HG02588 (cell line): Measurements from ENCODE around the gene FGD5.
"Not testable (repeated sequence)": the region's sequence is repeated elsewhere in the genome, so short reads cannot be mapped to it uniquely, and the experiment has no call there.

ENCODE experiments used
- ATAC-seq: cut with Tn5 transposase; IDR thresholded peaks from one replicate; pipeline ENCODE4 v1.9.1; 2021; ENCODE audit warnings: mild to moderate bottlenecking, moderate library complexity; ENCODE audit not compliant: unreplicated experiment

Gene FGD5

DNA sequence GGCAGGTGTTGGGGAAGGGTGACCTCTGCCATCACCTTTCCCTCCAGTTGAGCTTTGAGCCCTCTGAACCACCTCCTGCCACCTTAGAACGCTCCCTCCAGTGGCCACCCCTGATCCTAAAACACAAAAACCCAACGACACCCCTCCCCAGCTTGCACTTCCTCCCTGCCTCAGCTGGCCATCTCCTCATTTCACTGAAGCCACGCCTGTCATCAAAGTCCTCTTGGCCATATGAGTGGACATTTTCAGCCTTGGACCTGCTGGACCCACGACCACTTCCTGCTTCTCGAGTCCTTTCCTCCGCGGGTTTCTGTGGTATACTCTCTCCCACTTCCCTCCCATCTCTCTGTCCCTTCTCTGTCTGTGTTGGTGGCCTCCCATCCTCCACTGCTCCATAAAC is 80.2 kb downstream of the FGD5 start:
- no peak for ATAC-seq

DNA sequence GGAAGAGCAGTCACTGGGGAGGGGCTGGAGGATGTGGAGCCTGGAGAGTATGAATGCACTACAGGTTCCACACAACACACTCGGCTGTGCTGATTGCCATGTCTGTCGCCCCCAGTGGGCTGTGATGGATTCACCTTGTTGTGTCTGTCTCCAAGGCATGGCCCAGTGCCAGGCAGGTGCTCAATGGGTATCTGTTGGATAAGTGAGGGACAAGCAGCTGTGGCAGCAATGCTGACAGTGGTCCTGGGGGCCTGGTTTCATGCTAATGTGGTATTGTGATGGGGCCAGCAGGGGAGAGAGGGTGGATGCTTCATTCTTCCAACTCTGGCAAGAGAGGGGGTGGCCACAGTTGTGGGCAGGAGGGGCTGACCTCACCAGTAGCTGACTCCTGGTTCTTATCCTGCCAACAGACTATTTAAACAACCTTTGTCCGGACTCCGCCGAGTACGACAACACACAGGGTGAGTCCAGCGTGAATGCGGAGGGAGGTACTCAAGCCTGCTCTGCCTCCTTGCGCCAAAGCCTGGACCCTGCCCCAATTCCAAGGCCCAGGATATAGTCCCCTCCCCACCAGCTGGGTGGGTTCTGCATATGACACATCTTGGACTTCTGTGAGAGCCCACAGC is 81.3 kb downstream of the FGD5 start:
- ATAC-seq = no peak

DNA sequence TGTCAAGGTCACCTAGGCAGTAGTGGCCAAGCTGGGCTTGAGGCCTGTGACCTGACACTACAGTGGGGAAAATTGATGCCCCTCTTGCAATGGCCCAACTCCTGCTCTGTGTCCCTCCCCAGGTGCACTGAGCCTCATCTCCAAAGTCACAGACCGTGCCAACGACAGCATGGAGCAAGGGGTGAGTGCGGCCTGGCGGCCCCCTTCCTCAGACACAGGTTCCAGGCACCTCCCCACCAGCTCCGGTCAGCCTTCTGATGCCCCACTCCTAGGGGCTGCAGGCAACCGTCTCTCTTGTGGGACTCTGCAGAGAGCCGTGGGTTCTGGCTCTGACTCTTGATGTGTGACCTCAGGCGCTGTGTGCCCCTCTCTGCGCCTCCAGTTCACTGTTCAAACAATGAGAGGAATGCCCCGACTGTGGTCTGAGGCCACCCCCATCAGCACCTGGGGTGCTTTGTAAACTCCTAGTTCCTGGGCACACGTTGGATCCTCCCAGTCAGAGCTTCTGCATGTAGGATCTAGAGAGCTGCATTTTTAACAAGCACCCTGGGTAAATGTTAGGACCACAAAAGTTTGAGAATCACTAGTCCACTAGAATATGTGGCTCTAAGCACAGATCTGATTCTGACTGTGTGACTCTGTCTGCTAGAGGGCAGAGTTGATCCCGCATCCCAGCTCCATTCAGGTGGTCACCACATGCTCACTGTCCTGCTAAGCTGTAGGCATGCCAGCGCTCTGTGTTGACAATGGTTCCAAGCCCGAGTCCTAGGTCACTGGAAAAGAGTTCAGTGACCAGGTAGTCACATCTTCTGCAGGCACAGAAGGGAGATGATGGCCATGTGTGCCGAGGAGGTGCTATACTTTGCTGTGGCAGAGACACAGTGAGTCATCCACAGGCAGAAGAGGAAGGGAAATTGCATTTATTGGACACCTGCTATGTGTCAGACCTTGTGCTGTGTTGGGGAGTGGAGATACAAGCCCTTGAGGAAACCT is 82.4 kb downstream of the FGD5 start:
- ATAC-seq = no peak

DNA sequence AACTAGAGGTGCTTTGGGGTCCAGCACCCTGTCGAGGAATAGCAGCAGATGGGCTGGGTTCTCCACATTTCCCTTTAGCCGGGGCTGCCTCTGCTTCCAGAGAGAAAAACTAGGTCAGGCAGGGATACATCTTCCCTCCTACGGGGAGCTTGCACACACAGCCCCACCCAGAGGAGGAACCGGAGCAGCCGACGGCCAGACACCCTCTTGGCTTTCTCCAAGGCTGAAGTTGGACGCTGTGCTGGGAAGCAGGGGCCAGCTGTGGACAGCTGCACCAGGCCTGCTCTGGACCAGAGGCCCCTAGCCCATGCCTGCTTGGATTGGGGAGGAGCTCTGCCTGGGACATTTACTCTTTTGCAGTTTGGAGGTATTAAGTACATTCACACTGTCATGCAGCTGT is 84.0 kb downstream of the FGD5 start:
- ATAC-seq = no peak

DNA sequence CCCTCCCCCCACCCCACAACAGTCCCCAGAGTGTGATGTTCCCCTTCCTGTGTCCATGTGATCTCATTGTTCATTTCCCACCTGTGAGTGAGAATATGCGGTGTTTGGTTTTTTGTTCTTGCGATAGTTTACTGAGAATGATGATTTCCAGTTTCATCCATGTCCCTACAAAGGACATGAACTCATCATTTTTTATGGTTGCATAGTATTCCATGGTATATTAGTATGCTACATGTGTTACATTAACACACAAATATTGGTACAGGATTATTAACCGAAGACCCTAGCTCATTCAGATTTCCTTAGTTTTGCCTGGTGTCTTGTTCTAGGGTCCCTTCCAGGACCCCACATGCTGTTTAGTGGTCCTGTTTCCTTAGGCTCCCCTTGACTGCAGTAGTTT is 84.7 kb downstream of the FGD5 start:
- not testable (repeated sequence) for ATAC-seq

DNA sequence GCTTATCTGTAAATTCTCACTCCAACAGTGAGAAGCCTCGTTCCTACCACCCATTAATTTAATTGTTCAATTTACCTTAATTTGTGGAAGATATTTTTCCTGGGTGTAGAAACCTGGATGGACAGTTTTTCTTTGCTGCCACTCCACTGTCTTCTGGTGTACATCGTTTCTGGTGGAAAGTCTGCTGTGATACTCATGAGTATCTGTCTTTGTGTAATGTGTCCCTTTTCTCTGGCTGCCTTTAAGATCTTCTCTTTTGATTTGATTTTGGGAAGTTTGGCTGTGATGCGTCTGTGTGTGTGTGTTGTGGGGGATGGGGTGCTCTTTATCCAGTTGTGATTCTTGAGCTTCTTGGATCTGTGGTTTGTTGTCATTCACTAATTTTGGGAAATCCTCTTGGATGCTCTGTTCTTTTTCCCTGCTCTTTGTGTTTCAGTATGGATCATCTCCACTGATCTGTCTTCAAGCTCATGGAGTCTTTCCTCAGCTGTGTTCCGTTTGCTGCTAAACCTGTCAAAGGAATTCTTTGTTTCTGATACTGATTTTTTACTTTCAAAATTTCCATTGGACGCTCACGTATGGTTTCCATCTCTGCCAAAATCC is 86.4 kb downstream of the FGD5 start:
- ATAC-seq = no peak

DNA sequence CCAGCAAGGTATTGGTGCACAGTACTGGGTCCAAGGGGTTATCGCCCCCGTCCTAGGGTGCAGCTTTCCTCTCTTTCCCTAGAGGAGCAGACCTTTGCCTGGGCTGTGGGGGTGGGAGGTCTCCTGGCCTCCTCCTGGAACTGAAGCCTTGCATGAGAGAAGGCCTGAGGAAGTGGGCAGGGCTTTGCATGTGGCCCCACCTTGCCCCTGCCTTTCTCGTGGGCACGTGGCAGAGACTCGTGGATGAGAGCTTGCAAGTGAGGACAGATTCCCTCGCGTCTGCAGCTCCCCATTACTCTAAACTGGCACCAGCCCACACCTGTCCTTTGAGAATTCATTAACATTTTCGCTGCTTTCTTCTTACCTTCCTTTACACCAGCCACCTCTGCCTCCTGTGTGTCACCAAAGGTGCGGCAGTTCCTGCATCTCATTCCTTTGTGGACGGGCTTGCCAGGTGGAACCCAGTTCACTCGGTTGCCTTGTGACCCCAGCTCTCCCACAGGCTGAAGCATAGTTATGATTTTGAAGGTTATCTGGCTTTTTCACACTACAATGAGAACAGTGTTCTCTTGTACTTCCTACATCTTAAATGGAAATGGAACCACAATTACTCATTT is 87.7 kb downstream of the FGD5 start:
- ATAC-seq = no peak

DNA sequence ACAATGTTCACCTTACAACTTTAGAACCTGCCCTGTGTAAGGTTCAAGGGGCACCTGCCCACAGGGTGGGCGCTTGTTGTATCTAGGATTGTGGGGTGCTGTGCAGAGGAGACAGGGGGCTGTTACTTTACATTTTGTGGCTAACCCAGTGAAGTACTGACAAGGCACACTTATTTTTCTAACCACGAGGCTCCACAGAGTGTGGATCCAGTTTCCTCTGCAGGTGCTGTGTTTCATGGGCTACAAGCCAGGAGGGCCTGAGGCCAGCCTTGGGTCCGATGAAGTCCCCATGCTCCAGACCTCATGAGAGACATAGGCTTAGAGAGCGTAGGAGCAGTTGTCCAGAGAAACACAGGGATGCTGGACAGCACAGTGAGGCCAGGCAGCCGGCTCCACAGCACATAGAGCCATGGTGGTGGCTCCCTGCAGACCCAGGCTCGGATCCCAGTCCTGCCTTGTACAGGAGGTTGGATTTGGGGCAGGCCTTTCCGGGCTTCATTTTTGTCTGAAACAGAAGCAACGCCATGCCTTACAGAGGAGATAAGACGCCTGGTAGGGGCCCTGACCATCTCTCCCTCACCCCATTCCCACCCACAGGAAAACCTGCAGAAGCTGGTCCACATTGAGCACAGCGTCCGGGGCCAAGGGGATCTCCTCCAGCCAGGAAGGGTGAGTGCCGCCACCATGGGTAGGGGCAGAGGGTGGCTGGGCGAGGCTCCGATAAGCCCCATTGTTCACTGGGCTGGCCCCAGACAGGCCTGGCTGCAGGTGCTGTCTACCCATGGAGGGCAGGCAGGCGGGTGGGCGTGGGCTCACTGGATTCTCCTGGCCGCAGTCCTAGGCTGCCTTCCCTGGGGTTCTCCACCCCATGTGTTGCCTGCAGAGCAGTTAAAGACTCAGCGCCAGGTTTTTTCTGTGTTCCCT is 88.5 kb downstream of the FGD5 start:
- ATAC-seq = no peak

DNA sequence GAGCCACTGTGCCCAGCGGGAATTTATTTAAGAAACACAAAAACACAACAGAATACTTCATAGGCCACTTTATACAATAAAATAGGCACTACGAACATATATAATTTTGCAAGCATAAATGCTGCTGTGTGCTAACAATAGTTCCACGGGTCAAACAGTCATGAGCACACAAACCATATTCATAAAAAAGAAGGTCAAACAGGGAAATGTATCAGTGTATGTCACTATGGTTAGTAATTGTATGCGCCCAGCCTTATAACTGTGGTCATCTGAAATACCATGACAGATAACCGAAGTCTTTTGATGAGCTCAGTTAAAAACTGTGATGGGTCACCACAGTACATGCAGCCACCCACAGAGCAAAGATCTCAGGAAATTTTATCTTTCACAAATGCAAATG is 90.5 kb downstream of the FGD5 start:
- ATAC-seq = no peak

DNA sequence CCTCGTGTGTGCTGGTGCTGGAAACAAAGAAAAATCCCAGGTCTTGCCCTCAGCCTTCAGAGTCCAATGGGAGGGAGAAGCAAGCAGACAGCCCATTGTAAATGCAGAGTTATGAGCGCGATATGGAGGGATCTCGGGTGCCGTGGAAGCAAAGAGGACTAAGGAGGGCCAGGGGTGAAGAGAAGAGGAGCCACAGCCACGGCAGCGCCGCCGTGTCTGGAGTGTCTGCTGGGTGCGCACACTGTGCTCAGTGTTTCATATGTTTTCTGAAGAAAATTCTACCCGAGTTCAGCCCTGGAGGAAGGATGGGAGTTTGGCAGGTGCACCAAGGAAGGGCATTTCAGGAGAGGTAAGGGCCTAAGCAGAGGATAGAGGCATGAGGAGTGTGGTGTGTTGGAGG is 92.9 kb downstream of the FGD5 start:
- ATAC-seq = no peak

DNA sequence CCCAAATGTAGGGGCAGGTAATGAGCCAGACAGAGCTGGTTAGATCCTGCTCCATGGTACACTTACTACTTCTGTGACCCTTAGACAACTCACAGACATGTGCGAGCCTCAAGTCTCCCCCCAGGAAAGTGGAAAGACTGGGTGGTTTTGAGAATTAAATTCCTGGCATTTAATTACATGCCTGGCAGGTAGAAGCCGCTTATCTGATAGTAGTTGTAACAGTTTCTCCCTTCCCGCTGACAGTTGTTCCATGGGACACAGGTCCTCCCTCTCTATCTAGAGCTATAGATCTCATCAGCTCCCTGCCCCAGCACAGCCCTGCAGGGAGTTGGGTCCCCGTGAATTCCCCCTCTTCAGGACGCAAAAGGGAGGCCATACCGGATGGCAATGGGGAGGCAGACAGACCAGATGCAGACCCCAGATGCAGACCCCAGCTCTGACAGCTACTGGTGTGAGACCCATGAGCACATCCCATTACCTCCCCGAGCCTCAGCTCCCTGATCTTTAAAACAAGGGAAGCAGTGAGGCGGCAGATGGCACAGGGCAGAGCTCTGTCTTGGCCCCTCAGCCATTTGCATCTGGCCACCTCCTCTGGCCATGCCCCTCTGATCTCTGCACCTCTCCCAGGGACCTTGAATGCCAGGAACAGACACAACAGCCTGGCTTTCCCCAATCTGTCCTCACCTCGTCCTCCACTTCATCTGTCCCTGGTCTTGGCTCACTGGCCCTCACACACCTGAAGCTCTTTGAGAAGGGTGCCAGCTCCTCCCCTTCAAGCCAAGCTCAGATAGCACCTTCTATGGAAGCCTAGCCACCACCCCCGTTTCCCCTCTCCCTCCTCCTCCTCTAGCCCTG is 94.5 kb downstream of the FGD5 start:
- no peak for ATAC-seq

DNA sequence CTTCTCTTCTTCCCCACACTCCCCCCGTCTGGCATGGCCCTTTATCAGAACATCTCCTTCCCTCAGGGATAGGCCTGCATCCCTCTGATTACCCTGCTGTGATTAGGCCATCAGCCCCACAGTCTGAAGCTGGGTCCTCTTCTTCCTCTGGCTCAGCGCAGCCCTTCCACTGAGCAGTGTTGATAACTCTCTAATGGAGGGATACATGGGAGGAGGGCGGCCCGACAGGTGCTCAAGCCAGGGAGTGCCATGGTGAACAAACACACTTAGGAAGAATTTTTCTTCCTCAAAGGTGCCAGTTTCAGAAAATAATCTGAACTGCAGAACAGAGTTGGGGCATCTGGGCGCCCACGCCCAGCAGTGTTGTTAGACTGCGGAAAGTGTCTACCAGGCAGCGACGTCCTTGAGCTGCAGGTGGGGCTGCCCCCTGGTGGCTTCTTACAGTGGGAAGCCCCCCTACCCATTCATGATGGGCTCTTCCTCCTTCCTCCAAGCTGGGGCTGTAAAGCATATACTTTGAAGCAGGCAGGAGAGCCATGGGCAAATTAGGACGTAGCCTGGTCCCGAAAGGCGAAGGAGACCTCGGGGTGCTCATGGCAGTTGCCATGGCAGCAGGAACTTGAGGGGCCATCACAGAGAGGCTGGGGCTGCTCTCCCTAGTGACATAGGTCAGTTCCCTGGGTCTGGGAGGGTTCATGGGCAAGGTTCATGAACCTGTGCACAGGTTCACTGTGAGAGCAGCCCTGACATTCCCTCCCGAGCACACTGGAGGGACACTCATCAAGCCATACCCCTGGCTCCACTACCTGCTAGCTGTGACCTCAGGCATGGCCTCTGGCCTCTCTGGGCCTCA is 95.4 kb downstream of the FGD5 start:
- no peak for ATAC-seq

DNA sequence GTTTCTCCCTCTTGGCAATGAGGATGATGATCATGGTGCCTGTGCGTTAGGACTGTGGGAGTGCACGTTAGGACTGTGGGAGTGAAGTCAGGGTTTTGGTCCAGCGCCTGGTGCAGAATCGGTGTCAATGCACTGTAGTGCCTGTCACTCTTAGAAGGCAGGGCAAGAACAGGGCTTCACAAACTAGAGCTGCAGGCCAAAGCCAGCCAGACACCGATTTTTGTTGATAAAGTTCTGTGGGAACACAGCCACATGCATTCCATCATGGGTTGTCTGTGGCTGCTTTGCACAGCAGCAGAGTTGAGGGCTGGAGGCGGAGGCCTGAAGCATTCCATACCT is 96.0 kb downstream of the FGD5 start:
- no peak for ATAC-seq

DNA sequence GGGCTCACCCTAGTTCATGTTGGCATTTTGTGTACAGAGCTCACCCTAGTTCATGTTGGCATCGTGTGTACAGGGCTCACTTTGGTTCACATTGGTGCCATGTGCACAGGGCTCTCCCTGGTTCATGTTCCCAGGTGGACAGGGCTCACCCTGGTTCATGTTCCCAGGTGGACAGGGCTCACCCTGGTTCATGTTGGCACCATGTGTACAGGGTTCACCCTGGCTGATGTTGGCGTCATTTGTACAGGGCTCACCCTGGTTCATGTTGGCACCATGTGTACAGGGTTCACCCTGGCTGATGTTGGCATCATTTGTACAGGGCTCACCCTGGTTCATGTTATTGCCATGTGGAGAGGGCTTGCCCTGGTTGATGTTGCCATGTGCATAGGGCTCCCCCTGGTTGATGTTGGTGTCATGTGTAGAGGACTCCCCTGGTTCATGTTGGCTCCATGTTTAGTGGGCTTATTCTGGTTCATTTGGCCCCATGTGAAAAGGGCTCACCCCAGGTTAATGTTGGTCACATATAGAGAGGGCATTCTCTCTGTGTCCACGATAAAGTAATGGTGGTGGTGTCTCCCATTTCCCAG is 97.0 kb downstream of the FGD5 start:
- no peak for ATAC-seq

DNA sequence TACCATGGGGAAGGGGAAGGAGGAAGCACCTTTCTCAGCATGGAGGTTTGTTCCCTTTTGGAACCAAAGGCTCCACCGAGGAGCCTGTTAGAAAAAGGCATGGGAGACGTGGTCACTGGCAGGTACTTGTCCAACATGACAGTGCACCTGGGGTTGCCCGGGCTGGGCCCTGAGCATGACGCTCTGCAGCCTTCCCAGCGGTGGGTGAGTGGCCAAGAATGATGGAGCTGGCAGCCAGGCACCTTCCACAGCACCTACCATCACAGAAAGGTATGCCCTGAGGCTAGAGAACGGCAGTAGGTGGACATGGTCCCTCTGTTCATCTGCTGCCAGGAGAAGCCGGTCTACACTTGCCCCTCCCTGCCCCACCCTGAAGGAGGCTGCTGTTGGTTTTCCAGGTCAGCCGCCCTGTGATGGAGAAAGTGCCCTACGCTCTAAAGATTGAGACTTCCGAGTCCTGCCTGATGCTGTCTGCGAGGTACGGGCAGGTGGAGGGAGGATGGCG is 99.6 kb downstream of the FGD5 start:
- no peak for ATAC-seq

DNA sequence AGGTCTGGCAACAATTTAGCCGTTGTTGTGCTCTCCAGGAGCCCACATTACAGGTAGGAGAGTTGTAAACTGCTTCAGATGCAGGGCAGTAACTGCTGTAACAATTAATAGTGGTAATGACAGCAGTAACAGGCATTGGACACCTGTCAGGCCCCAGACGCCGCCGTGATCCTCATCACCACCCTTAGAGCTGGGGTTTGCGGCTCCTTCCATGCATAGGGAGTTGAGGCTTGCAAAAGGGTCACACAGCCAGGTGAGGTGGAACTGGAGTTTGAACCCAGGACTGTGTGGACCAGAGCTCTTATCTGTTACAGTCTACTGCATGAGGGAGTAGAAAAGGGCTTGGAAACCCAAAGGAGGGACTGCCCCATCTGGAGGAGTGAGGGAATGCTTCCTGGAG is 101.8 kb downstream of the FGD5 start:
- no peak for ATAC-seq

DNA sequence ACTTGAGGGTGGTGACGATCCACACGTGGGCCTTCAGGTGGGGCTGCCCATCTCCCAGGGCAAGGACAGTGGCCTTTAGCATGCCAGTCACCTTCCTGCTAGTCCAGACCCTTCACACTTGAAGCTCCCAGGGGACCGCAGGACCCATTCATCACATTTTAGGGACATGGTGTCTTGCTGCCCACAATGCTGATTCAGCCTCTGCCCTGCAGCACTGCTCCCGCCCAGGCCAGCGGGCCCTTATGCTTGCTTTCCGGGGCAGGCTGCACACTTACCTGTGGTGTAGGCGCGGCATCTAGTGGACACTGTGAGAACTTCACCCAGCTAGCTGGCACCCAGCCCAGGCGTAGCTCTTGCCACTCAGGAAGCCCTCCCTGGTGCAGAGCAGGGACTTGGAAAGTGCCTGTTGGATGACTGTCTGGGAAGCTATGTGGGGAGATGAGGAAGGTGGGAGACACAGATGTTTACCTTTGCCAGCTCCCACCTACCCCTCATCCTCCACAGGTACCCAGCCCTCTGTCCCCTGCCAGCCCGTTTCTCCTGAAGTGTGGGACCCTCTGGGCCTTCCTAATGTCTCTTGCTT is 102.4 kb downstream of the FGD5 start:
- peak; percentile 76 for ATAC-seq
